ENCODE data around the gene RBP3.

GRCh38 chr10:47401210-47401609 lies 53.0 kb downstream of the RBP3 start:
- TF ChIP-seq CTCF (IDR thresholded peaks at IDR 0.05 in 8 of 11, conservative IDR thresholded peaks at IDR 0.05 in 3 of 11) (no peak), POLR2AphosphoS5 (IDR thresholded peaks at IDR 0.05) (no peak)
